Neural cell (in vitro differentiated cells): Measurements from ENCODE around the gene MICAL2. TPM values are rescaled to one million over a fixed set of nuclear protein-coding genes. Genes with fewer than 3 reads are reported as not detected.

Experiments used
- H2AFZ ChIP-seq: fragments of 200-600, 300-800 bp; sonication (generic), shearing (Covaris generic); 2 replicates; pipeline ENCODE4 v1.6.0; 2014; ENCODE audit warnings: low read depth, mild to moderate bottlenecking, antibody characterized with exemption, low read length, moderate library complexity
- H3F3A ChIP-seq: fragments of 200-600 bp; shearing (Covaris generic); 2 replicates; pipeline ENCODE4 v1.6.1; 2016; ENCODE audit warnings: mild to moderate bottlenecking, moderate library complexity, mixed read lengths, antibody characterized with exemption, low read length; ENCODE audit not compliant: insufficient read depth, poor library complexity, severe bottlenecking
- H3K27ac ChIP-seq: fragments of 200-600, 300-800 bp; sonication (generic), shearing (Covaris generic); 2 replicates; pipeline ENCODE4 v1.5.1; 2014; ENCODE audit warnings: mild to moderate bottlenecking, low read length, moderate library complexity
- H3K27me3 ChIP-seq: fragments of 300-800, 200-600 bp; sonication (generic), shearing (Covaris generic); 2 replicates; pipeline ENCODE4 v1.6.0; 2014; ENCODE audit warnings: mild to moderate bottlenecking, low read depth, low read length, moderate library complexity; ENCODE audit not compliant: insufficient read depth
- H3K36me3 ChIP-seq: fragments of 300-800, 200-600 bp; sonication (generic), shearing (Covaris generic); 2 replicates; pipeline ENCODE4 v1.5.1; 2014; ENCODE audit warnings: mild to moderate bottlenecking, antibody characterized with exemption, low read length, moderate library complexity; ENCODE audit not compliant: insufficient read depth
- H3K4me2 ChIP-seq: fragments of 300-800, 200-600 bp; sonication (generic), shearing (Covaris generic); 2 replicates; pipeline ENCODE4 v1.6.0; 2014; ENCODE audit warnings: mild to moderate bottlenecking, low read length
- H3K4me3 ChIP-seq: fragments of 300-800, 200-600 bp; sonication (generic), shearing (Covaris generic); 2 replicates; pipeline ENCODE4 v1.5.1; 2014; ENCODE audit warnings: mild to moderate bottlenecking, low read length, moderate library complexity
- H3K79me2 ChIP-seq: fragments of 200-600 bp; shearing (Covaris generic); replicated peaks from 2 replicates; pipeline ENCODE4 v1.6.0; 2014; ENCODE audit warnings: mild to moderate bottlenecking, low read length, moderate library complexity; ENCODE audit not compliant: insufficient read depth
- H3K9ac ChIP-seq: fragments of 300-800, 200-600 bp; sonication (generic), shearing (Covaris generic); 2 replicates; pipeline ENCODE4 v1.6.1; 2016; ENCODE audit warnings: mild to moderate bottlenecking, low read length, mixed read lengths
- H3K9me2 ChIP-seq: fragments of 200-600 bp; shearing (Covaris generic); 2 replicates; pipeline ENCODE4 v1.6.1; 2016; ENCODE audit warnings: mild to moderate bottlenecking, low read length, mixed read lengths; ENCODE audit not compliant: insufficient read depth
- H3K9me3 ChIP-seq: fragments of 200-600, 300-800 bp; sonication (generic), shearing (Covaris generic); 2 replicates; pipeline ENCODE4 v1.6.1; 2016; ENCODE audit warnings: mild to moderate bottlenecking, mixed run types, low read length, moderate library complexity, mixed read lengths
- H4K20me1 ChIP-seq: fragments of 200-600 bp; shearing (Covaris generic); 2 replicates; pipeline ENCODE4 v1.6.1; 2016; ENCODE audit warnings: mild to moderate bottlenecking, mixed run types; ENCODE audit not compliant: insufficient read depth
- CTCF ChIP-seq: fragments of 450-650 bp; IDR thresholded peaks from 2 replicates; pipeline ENCODE4 v1.5.1; 2014; ENCODE audit warnings: antibody characterized with exemption, mild to moderate bottlenecking, moderate library complexity; ENCODE audit not compliant: poor library complexity, severe bottlenecking
- EP300 ChIP-seq: fragments of 450-650 bp; conservative IDR thresholded peaks from 2 replicates; pipeline ENCODE4 v1.6.1; 2014; ENCODE audit warnings: antibody characterized with exemption, mild to moderate bottlenecking, moderate library complexity; ENCODE audit not compliant: poor library complexity, severe bottlenecking
- EZH2 ChIP-seq: fragments of 200-600, 300-800 bp; shearing (Covaris generic), sonication (generic); IDR thresholded peaks from 2 replicates; pipeline ENCODE4 v1.6.1; 2014; ENCODE audit warnings: antibody characterized with exemption, low read length, borderline replicate concordance, mild to moderate bottlenecking; ENCODE audit not compliant: insufficient read depth, poor library complexity, severe bottlenecking
- MXI1 ChIP-seq: fragments of 450-650 bp; conservative IDR thresholded peaks from 2 replicates; pipeline ENCODE4 v1.6.1; 2014; ENCODE audit warnings: antibody characterized with exemption, mild to moderate bottlenecking; ENCODE audit not compliant: poor library complexity, severe bottlenecking
- POLR2AphosphoS5 ChIP-seq: IDR thresholded peaks from 2 replicates; pipeline ENCODE4 v1.6.1; 2012
- RAD21 ChIP-seq: fragments of 450-650 bp; conservative IDR thresholded peaks from 2 replicates; pipeline ENCODE4 v1.6.1; 2014; ENCODE audit warnings: antibody characterized with exemption, mild to moderate bottlenecking, moderate library complexity
- REST ChIP-seq: IDR thresholded peaks from 2 replicates; pipeline ENCODE4 v1.6.1; 2012; ENCODE audit warnings: borderline replicate concordance
- SMC3 ChIP-seq: fragments of 450-650 bp; conservative IDR thresholded peaks from 2 replicates; pipeline ENCODE4 v1.6.1; 2014; ENCODE audit warnings: antibody characterized with exemption, mild to moderate bottlenecking, moderate library complexity; ENCODE audit not compliant: poor library complexity
- TAF1 ChIP-seq: IDR thresholded peaks from 2 replicates; pipeline ENCODE4 v1.6.1; 2012; ENCODE audit warnings: low read depth
- polyA plus RNA-seq: library from polyadenylated mRNA; depleted of rRNA; stranded (reverse); fragments of >200 nt; gene quantifications from 2 replicates; pipeline ENCODE4 v1.2.3, GENCODE V29; 2014

Gene MICAL2
- polyA plus RNA-seq, 1 donor from 2014 or later = 2.2 TPM

- H2AFZ ChIP-seq = no peak overlapping the region
- H3K36me3 ChIP-seq = no peaks in the 10 kb centered on the region
- H3K4me3 ChIP-seq = no peak overlapping the region
- H3K9me3 ChIP-seq = no peaks in the 10 kb centered on the region
- H3K27me3 ChIP-seq = no peaks in the 10 kb centered on the region
- H3F3A ChIP-seq = no peaks in the 10 kb centered on the region
- no peaks in the 10 kb centered on the region for H3K79me2 ChIP-seq
- no peaks in the 10 kb centered on the region for H3K9me2 ChIP-seq
- H3K27ac ChIP-seq = no peak overlapping the region
- H3K9ac ChIP-seq = no peak overlapping the region
- H3K4me2 ChIP-seq = no peak overlapping the region
- no peaks in the 10 kb centered on the region for H4K20me1 ChIP-seq
- no peak for TF ChIP-seq TAF1
- no peak for TF ChIP-seq CTCF
- no peak for TF ChIP-seq EP300
- no peak for TF ChIP-seq POLR2AphosphoS5
- TF ChIP-seq RAD21 = no peak
- TF ChIP-seq EZH2 = no peak
- no peak for TF ChIP-seq REST
- TF ChIP-seq SMC3 = no peak
- no peak for TF ChIP-seq MXI1
Observed at GRCh38 chr11:12090061-12090591, 20.3 kb upstream of the MICAL2 start.

GRCh38 chr11:12090761-12091258 is 19.6 kb upstream of the MICAL2 start:
- no peaks in the 10 kb centered on the region for H3K36me3 ChIP-seq
- no peaks in the 10 kb centered on the region for H3K9me3 ChIP-seq
- H3K4me2 ChIP-seq = no peak overlapping the region
- no peaks in the 10 kb centered on the region for H3K79me2 ChIP-seq
- no peaks in the 10 kb centered on the region for H3K9me2 ChIP-seq
- TF ChIP-seq RAD21 (no peak), CTCF (no peak), TAF1 (no peak), REST (no peak), EZH2 (no peak)
- H2AFZ ChIP-seq = no peak overlapping the region
- H4K20me1 ChIP-seq = no peaks in the 10 kb centered on the region
- no peak overlapping the region for H3K4me3 ChIP-seq
- no peak overlapping the region for H3K27ac ChIP-seq
- no peaks in the 10 kb centered on the region for H3K27me3 ChIP-seq
- no peak overlapping the region for H3K9ac ChIP-seq
- no peaks in the 10 kb centered on the region for H3F3A ChIP-seq
